HepG2 (cell line): ENCODE results near the gene TNFAIP3.

Experiments used
- ATF1 ChIP-seq: IDR thresholded peaks from 2 replicates; pipeline ENCODE4 v1.6.1; 2016; ENCODE audit warnings: mild to moderate bottlenecking, control low read depth
- MAZ ChIP-seq, 2 experiments: sonication (generic) in 1 of 2; formaldehyde crosslinking in 1 of 2; IDR thresholded peaks; 2 replicates each; pipeline versions ENCODE4 v1.5.0 to v1.6.1; 2012 to 2020; ENCODE audit warnings: low read depth in 2 of 2, mild to moderate bottlenecking in 2 of 2, borderline replicate concordance in 1 of 2, improper control_type of control experiment in 1 of 2, low read length in 1 of 2, missing genetic modification reagents in 1 of 2, moderate library complexity in 1 of 2
- POLR2A ChIP-seq, 2 experiments: IDR thresholded peaks; 2 replicates each; pipeline ENCODE4 v1.6.1; 2011; ENCODE audit warnings: low read depth in 2 of 2, low read length in 2 of 2, mild to moderate bottlenecking in 1 of 2, moderate library complexity in 1 of 2; ENCODE audit not compliant: insufficient read depth in 1 of 2
- RFX1 ChIP-seq: fragments of 450-650 bp; IDR thresholded peaks from 2 replicates; pipeline ENCODE4 v1.6.1; 2017
- ZNF274 ChIP-seq: sonication (generic); formaldehyde crosslinking; IDR thresholded peaks from 2 replicates; pipeline ENCODE4 v1.5.1; 2020; ENCODE audit warnings: mild to moderate bottlenecking, missing genetic modification reagents
- ZNF431 ChIP-seq: sonication (generic); formaldehyde crosslinking; IDR thresholded peaks from 2 replicates; pipeline ENCODE4 v1.9.0; 2022; ENCODE audit warnings: missing genetic modification reagents, low read depth, mild to moderate bottlenecking, borderline replicate concordance
- TF ChIP-seq, protein P1 (sequence below): sonication (generic); formaldehyde crosslinking; IDR thresholded peaks from 2 replicates; pipeline ENCODE4 v1.4.0; 2020; ENCODE audit warnings: missing genetic modification reagents
- TF ChIP-seq, protein P2 (sequence below): sonication (generic); formaldehyde crosslinking; IDR thresholded peaks from 2 replicates; pipeline ENCODE4 v1.5.0; 2020; ENCODE audit warnings: mild to moderate bottlenecking, missing genetic modification reagents, moderate library complexity
- TF ChIP-seq, protein P3 (sequence below): sonication (generic); formaldehyde crosslinking; IDR thresholded peaks from 2 replicates; pipeline ENCODE4 v1.4.0; 2020; ENCODE audit warnings: missing genetic modification reagents
- TF ChIP-seq, protein P4 (sequence below): sonication (generic); formaldehyde crosslinking; IDR thresholded peaks from 2 replicates; pipeline ENCODE4 v1.5.1; 2020; ENCODE audit warnings: mild to moderate bottlenecking, missing genetic modification reagents, borderline replicate concordance

DNA sequence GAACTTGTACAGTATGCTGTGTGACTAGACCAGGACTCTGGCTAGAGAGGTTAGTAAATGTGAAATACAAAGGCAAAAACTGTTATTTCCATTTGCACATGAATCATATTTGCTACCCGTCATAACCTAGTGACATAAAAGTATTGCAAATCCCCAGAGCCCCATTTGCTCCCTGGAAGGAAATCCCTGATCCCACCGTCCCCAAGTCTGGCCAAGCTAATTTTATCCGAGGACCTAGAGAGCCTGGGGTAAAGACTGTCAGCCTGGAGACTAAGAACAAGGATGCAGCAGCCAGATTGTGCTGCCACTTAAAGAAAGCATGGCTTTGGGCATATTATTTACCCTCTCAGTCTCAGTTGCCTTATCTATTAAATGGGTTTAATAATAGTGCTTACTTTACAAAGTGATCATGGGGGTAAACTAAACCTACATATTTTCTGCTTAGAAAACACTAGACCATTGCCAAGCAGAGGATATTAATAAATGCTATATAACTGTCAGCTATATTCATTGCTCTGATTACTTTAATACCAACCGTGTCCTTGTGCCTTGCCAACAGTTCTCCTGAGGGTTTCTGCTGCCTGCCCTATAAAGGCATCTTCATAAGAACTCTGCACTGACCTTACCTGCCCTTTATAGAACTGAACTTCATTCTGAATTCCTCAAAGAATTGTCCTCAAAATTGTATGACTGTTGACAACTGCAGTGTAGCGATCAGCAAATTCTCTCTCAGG lies 16.9 kb upstream of the TNFAIP3 start:
- TF ChIP-seq, protein P1, sequence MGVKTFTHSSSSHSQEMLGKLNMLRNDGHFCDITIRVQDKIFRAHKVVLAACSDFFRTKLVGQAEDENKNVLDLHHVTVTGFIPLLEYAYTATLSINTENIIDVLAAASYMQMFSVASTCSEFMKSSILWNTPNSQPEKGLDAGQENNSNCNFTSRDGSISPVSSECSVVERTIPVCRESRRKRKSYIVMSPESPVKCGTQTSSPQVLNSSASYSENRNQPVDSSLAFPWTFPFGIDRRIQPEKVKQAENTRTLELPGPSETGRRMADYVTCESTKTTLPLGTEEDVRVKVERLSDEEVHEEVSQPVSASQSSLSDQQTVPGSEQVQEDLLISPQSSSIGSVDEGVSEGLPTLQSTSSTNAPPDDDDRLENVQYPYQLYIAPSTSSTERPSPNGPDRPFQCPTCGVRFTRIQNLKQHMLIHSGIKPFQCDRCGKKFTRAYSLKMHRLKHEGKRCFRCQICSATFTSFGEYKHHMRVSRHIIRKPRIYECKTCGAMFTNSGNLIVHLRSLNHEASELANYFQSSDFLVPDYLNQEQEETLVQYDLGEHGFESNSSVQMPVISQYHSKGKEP (CRISPR knock-in tag): no peak
- TF ChIP-seq RFX1: no peak
- no peak for TF ChIP-seq POLR2A (IDR thresholded peaks at IDR 0.05; ENCODE audit: insufficient read depth in 1 of 2, low read depth in 2 of 2, low read length in 2 of 2)
- no peak for TF ChIP-seq ZNF274
- no peak for TF ChIP-seq ZNF431 (CRISPR knock-in tag)
- TF ChIP-seq, protein P2, sequence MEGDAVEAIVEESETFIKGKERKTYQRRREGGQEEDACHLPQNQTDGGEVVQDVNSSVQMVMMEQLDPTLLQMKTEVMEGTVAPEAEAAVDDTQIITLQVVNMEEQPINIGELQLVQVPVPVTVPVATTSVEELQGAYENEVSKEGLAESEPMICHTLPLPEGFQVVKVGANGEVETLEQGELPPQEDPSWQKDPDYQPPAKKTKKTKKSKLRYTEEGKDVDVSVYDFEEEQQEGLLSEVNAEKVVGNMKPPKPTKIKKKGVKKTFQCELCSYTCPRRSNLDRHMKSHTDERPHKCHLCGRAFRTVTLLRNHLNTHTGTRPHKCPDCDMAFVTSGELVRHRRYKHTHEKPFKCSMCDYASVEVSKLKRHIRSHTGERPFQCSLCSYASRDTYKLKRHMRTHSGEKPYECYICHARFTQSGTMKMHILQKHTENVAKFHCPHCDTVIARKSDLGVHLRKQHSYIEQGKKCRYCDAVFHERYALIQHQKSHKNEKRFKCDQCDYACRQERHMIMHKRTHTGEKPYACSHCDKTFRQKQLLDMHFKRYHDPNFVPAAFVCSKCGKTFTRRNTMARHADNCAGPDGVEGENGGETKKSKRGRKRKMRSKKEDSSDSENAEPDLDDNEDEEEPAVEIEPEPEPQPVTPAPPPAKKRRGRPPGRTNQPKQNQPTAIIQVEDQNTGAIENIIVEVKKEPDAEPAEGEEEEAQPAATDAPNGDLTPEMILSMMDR (CRISPR knock-in tag): no peak
- TF ChIP-seq, protein P3, sequence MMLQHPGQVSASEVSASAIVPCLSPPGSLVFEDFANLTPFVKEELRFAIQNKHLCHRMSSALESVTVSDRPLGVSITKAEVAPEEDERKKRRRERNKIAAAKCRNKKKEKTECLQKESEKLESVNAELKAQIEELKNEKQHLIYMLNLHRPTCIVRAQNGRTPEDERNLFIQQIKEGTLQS (CRISPR knock-in tag): no peak
- TF ChIP-seq ATF1: no peak
- TF ChIP-seq MAZ (IDR thresholded peaks at IDR 0.05; ENCODE audit: borderline replicate concordance, low read depth, low read length): no peak
- no peak for TF ChIP-seq MAZ (CRISPR knock-in tag; IDR thresholded peaks at IDR 0.05; ENCODE audit: low read depth)
- TF ChIP-seq, protein P4, sequence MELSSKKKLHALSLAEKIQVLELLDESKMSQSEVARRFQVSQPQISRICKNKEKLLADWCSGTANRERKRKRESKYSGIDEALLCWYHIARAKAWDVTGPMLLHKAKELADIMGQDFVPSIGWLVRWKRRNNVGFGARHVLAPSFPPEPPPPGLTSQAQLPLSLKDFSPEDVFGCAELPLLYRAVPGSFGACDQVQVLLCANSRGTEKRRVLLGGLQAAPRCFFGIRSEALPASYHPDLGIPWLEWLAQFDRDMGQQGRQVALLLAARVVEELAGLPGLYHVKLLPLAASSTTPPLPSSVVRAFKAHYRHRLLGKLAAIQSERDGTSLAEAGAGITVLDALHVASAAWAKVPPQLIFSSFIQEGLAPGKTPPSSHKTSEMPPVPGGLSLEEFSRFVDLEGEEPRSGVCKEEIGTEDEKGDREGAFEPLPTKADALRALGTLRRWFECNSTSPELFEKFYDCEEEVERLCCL (CRISPR knock-in tag): no peak
